ENCODE results near the gene ABCC1.

Gene ABCC1

GRCh38 chr16:16071631-16072244, 122.3 kb downstream of the ABCC1 start:
- no peak for TF ChIP-seq Cebpa-rat (IDR thresholded peaks at IDR 0.05)
- Histone ChIP-seq H3K4me3 (peak overlapping the region; percentile 3; the same call in 1 of the 2 replicates), H3K27me3 (no peaks in the 10 kb centered on the region), H3K4me1 (peaks cover 85% of the 10 kb centered on the region), H3K9me3 (no peaks in the 10 kb centered on the region), H3K4me2 (peak overlapping the region; percentile 86), H3K27ac (peak overlapping the region; percentile 60), H3K36me3 (peaks cover 67% of the 10 kb centered on the region), H4K20me1 (0 out of 2 replicates have a peak, but pooled peaks cover 12% of the 10 kb centered on the region), H3K9ac (peak overlapping the region; percentile 36; the same call in 1 of the 2 replicates)

- Histone ChIP-seq H3K36me3 (peaks cover 67% of the 10 kb centered on the region), H3K4me3 (no peak overlapping the region), H3K27ac (peak overlapping the region; percentile 76; the same call in 1 of the 2 replicates), H3K9ac (no peak overlapping the region), H3K27me3 (no peaks in the 10 kb centered on the region), H3K9me3 (no peaks in the 10 kb centered on the region), H3K4me2 (peak overlapping the region; percentile 86), H3K4me1 (peaks cover 85% of the 10 kb centered on the region), H4K20me1 (0 out of 2 replicates have a peak, but pooled peaks cover 12% of the 10 kb centered on the region)
- no peak for TF ChIP-seq Cebpa-rat (IDR thresholded peaks at IDR 0.05)
These were observed 123.7 kb downstream of the ABCC1 start for GRCh38 chr16:16073001-16073545.

GRCh38 chr16:16073891-16074881, 124.8 kb downstream of the ABCC1 start:
- H4K20me1 ChIP-seq, result 0 out of 2 replicates have a peak, but pooled peaks cover 12% of the 10 kb centered on the region
- H3K27me3 ChIP-seq, result no peaks in the 10 kb centered on the region
- peak overlapping the region; percentile 35; the same call in 1 of the 2 replicates for H3K4me3 ChIP-seq
- peak overlapping the region; percentile 86 for H3K4me2 ChIP-seq
- no peak for TF ChIP-seq Cebpa-rat (IDR thresholded peaks at IDR 0.05)
- peak overlapping the region; percentile 45 for H3K9ac ChIP-seq
- peaks cover 96% of the 10 kb centered on the region for H3K4me1 ChIP-seq
- peaks cover 68% of the 10 kb centered on the region for H3K36me3 ChIP-seq
- H3K9me3 ChIP-seq, result no peaks in the 10 kb centered on the region
- peak overlapping the region; percentile 76 for H3K27ac ChIP-seq

- H3K4me1 ChIP-seq, result peaks cover 86% of the 10 kb centered on the region
- peak overlapping the region; percentile 45; the same call in 1 of the 2 replicates for H3K9ac ChIP-seq
- H4K20me1 ChIP-seq, result 0 out of 2 replicates have a peak, but pooled peaks cover 12% of the 10 kb centered on the region
- H3K27ac ChIP-seq, result peak overlapping the region; percentile 76
- H3K4me2 ChIP-seq, result peak overlapping the region; percentile 86
- TF ChIP-seq Cebpa-rat (IDR thresholded peaks at IDR 0.05), result peak; percentile 75; the same call in 1 of the 2 replicates
- H3K36me3 ChIP-seq, result peaks cover 70% of the 10 kb centered on the region
- no peaks in the 10 kb centered on the region for H3K9me3 ChIP-seq
- no peaks in the 10 kb centered on the region for H3K27me3 ChIP-seq
- H3K4me3 ChIP-seq, result no peak overlapping the region
These were observed 126.3 kb downstream of the ABCC1 start for GRCh38 chr16:16075488-16076422.

GRCh38 chr16:16076423-16076813, 127.0 kb downstream of the ABCC1 start:
- H3K27me3 ChIP-seq, result no peaks in the 10 kb centered on the region
- H3K27ac ChIP-seq, result peak overlapping the region; percentile 76
- peaks cover 76% of the 10 kb centered on the region for H3K36me3 ChIP-seq
- 0 out of 2 replicates have a peak, but pooled peaks cover 10% of the 10 kb centered on the region for H4K20me1 ChIP-seq
- no peak for TF ChIP-seq Cebpa-rat (IDR thresholded peaks at IDR 0.05)
- peak overlapping the region; percentile 86 for H3K4me2 ChIP-seq
- H3K9ac ChIP-seq, result peak overlapping the region; percentile 45; the same call in 1 of the 2 replicates
- no peak overlapping the region for H3K4me3 ChIP-seq
- H3K9me3 ChIP-seq, result no peaks in the 10 kb centered on the region
- peaks cover 79% of the 10 kb centered on the region for H3K4me1 ChIP-seq

GRCh38 chr16:16080465-16081065, 131.1 kb downstream of the ABCC1 start:
- Histone ChIP-seq H3K4me1 (peaks cover 41% of the 10 kb centered on the region), H3K36me3 (peaks cover 99% of the 10 kb centered on the region), H3K27ac (no peak overlapping the region), H3K9me3 (peaks cover 14% of the 10 kb centered on the region), H3K27me3 (no peaks in the 10 kb centered on the region), H4K20me1 (no peaks in the 10 kb centered on the region), H3K4me3 (no peak overlapping the region), H3K9ac (no peak overlapping the region), H3K4me2 (no peak overlapping the region)
- no peak for TF ChIP-seq Cebpa-rat (IDR thresholded peaks at IDR 0.05)

GRCh38 chr16:16081141-16081540, 131.7 kb downstream of the ABCC1 start:
- Histone ChIP-seq H3K4me2 (no peak overlapping the region), H4K20me1 (no peaks in the 10 kb centered on the region), H3K9ac (no peak overlapping the region), H3K9me3 (peaks cover 14% of the 10 kb centered on the region), H3K4me1 (peaks cover 41% of the 10 kb centered on the region), H3K27me3 (no peaks in the 10 kb centered on the region), H3K27ac (no peak overlapping the region), H3K36me3 (peaks cover 100% of the 10 kb centered on the region), H3K4me3 (no peak overlapping the region)
- no peak for TF ChIP-seq Cebpa-rat (IDR thresholded peaks at IDR 0.05)

- no peak overlapping the region for H3K4me2 ChIP-seq
- H3K27me3 ChIP-seq, result no peaks in the 10 kb centered on the region
- H3K36me3 ChIP-seq, result peaks cover 100% of the 10 kb centered on the region
- H3K4me1 ChIP-seq, result peaks cover 41% of the 10 kb centered on the region
- no peak for TF ChIP-seq Cebpa-rat (IDR thresholded peaks at IDR 0.05)
- H3K4me3 ChIP-seq, result no peak overlapping the region
- H3K9ac ChIP-seq, result no peak overlapping the region
- H4K20me1 ChIP-seq, result no peaks in the 10 kb centered on the region
- peaks cover 14% of the 10 kb centered on the region for H3K9me3 ChIP-seq
- H3K27ac ChIP-seq, result no peak overlapping the region
These were observed 132.8 kb downstream of the ABCC1 start for GRCh38 chr16:16082255-16082654.

Data from BLaER1 (cell line).